ENCODE data around the gene SUSD1. TPM values are rescaled to one million over a fixed set of nuclear protein-coding genes. Genes with fewer than 3 reads are reported as not detected.

The SUSD1 gene
- total RNA-seq, 2 experiments from 2014 or later, result 0.32 TPM; not detected in 1

DNA sequence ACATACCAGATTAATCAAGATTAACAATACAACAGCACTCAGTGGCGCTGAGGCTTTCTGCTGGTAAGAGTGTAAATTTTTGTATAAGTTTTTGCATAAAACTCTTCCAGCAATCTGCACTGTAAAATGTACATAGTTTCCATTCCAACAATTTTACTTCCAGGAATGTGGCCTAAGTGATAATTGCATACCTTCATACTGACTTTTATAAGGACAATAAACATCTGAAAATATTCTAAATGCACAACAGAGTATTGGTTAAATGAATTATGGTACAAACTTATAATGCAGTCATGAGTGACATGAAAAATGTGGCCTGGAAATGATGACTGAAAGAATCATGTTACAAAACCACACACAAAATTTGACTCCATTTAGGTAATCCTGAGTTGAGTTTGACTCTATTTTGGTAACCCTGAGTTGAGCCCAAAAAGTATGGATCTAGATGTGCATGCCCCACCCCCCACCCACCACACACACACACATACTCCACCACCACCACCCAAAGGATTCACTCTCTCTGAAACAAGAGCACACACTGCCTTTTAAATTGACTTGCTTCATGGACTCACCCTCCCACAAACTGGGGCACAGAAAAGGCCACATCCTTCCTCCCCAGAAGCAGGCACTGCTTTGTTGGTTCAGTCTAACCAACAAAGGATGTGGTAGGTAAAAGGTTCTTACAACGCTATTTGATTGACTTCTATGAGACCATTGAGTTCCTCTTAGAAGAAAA lies 137.6 kb downstream of the SUSD1 start:
- no peaks in the 10 kb centered on the region for H3K9me2 ChIP-seq (ENCODE audit: insufficient read depth, low read length)
- DNase-seq (ENCODE audit: low spot score), result peak; percentile 49
- intact Hi-C loops (cut with micrococcal nuclease; ENCODE audit: unreplicated experiment), result no loop called here
- BruUV-seq (replicated peaks), result no TSS peak
- H3K27ac ChIP-seq (ENCODE audit: low read depth, low read length, poor library complexity, severe bottlenecking), result no peak overlapping the region
- H4K20me1 ChIP-seq (ENCODE audit: insufficient read depth, low read length), result no peaks in the 10 kb centered on the region
- no peaks in the 10 kb centered on the region for H3K36me3 ChIP-seq (ENCODE audit: insufficient read depth, low read length)
- H3K4me1 ChIP-seq (ENCODE audit: insufficient read depth, low read length, poor library complexity, severe bottlenecking), result peaks cover 9% of the 10 kb centered on the region
- ChIA-PET POLR2A (interaction anchor here (1.0 to 1.4 kb wide), 2 partner anchors 7 to 16 kb away, joined by 3 to 4 read pairs; no protein-coding TSS in a partner anchor), CTCF (ENCODE audit: unreplicated experiment) (no interaction called here)
- no peaks in the 10 kb centered on the region for H3K9me3 ChIP-seq (ENCODE audit: low read length)
- no peak overlapping the region for H3K4me3 ChIP-seq (ENCODE audit: low read depth, low read length, poor library complexity, severe bottlenecking)
- no peak for TF ChIP-seq EZH2phosphoT487 (IDR thresholded peaks at IDR 0.05; ENCODE audit: borderline replicate concordance, low read depth, low read length)
- TF ChIP-seq, protein P1, sequence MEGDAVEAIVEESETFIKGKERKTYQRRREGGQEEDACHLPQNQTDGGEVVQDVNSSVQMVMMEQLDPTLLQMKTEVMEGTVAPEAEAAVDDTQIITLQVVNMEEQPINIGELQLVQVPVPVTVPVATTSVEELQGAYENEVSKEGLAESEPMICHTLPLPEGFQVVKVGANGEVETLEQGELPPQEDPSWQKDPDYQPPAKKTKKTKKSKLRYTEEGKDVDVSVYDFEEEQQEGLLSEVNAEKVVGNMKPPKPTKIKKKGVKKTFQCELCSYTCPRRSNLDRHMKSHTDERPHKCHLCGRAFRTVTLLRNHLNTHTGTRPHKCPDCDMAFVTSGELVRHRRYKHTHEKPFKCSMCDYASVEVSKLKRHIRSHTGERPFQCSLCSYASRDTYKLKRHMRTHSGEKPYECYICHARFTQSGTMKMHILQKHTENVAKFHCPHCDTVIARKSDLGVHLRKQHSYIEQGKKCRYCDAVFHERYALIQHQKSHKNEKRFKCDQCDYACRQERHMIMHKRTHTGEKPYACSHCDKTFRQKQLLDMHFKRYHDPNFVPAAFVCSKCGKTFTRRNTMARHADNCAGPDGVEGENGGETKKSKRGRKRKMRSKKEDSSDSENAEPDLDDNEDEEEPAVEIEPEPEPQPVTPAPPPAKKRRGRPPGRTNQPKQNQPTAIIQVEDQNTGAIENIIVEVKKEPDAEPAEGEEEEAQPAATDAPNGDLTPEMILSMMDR (conservative IDR thresholded peaks at IDR 0.05; ENCODE audit: low read length), result no peak
- no peak overlapping the region for H2AFZ ChIP-seq (ENCODE audit: low read length)
- no peaks in the 10 kb centered on the region for H3K79me2 ChIP-seq (ENCODE audit: insufficient read depth, low read depth, low read length)
- 0 out of 2 replicates have a peak overlapping the region, but pooled peaks have one; percentile 12 for H3K4me2 ChIP-seq (ENCODE audit: low read length)

DNA sequence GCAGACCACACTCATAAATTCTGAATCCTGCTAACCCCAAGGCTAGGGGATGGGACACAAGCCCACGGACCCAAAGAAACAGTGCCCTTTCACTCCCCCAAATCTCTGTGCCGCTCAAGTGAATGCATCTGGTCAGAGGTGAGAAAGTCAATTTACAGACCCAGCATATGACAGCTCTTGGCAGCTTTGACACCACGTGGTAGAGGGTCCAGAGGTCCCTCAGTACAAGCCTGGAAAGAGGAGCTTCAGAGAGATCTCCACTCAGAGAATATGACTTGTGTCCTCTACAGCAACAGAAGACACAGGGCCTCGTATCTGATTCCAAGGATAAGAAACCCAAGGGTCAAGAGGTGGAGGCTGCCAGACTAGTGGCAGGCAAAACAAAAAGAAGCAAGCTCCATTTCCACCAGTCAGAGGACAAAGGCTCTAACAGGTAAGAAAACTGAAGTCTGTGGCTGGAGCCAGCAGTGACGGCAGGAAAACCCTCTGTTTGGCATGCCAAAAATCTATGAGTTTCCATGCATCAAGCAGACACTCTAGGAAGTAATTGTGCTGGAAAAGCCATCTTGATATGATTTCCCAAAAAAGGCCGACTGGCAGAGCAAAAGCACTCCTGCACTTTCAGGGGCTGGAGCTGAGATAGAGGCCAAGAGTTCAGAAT lies 139.8 kb downstream of the SUSD1 start:
- no peak for DNase-seq (ENCODE audit: low spot score)
- no TSS peak for BruUV-seq (replicated peaks)
- peak overlapping the region; percentile 28; the same call in 1 of the 2 replicates for H2AFZ ChIP-seq (ENCODE audit: low read length)
- no peak overlapping the region for H3K4me2 ChIP-seq (ENCODE audit: low read length)
- CTCF ChIA-PET (ENCODE audit: unreplicated experiment), result no interaction called here
- no peaks in the 10 kb centered on the region for H3K79me2 ChIP-seq (ENCODE audit: insufficient read depth, low read depth, low read length)
- POLR2A ChIA-PET, result interaction anchor here (0.7 to 1.4 kb wide), 3 partner anchors 12 to 454 kb away, joined by 3 to 6 read pairs (median 3); no protein-coding TSS in a partner anchor
- no peaks in the 10 kb centered on the region for H4K20me1 ChIP-seq (ENCODE audit: insufficient read depth, low read length)
- H3K4me1 ChIP-seq (ENCODE audit: insufficient read depth, low read length, poor library complexity, severe bottlenecking), result peaks cover 21% of the 10 kb centered on the region
- no peaks in the 10 kb centered on the region for H3K9me2 ChIP-seq (ENCODE audit: insufficient read depth, low read length)
- TF ChIP-seq, protein P1 (conservative IDR thresholded peaks at IDR 0.05; ENCODE audit: low read length), result no peak
- no peak for TF ChIP-seq EZH2phosphoT487 (IDR thresholded peaks at IDR 0.05; ENCODE audit: borderline replicate concordance, low read depth, low read length)
- H3K27ac ChIP-seq (ENCODE audit: low read depth, low read length, poor library complexity, severe bottlenecking), result no peak overlapping the region
- no peak overlapping the region for H3K4me3 ChIP-seq (ENCODE audit: low read depth, low read length, poor library complexity, severe bottlenecking)
- no peaks in the 10 kb centered on the region for H3K36me3 ChIP-seq (ENCODE audit: insufficient read depth, low read length)
- intact Hi-C loops (cut with micrococcal nuclease; ENCODE audit: unreplicated experiment), result no loop called here
- no peaks in the 10 kb centered on the region for H3K9me3 ChIP-seq (ENCODE audit: low read length)
